Thyroid gland (tissue), 4 donors: Measurements from ENCODE around the gene TXNL4A. TPM values are rescaled to one million over a fixed set of nuclear protein-coding genes. Genes with fewer than 3 reads are reported as not detected.
A peak's percentile ranks its signal among the peaks of the same experiment; 100 is the strongest.
"Not testable (repeated sequence)": the region's sequence is repeated elsewhere in the genome, so short reads cannot be mapped to it uniquely, and the experiment has no call there.

Source experiments
- DNase-seq, 2 donors: peaks; one replicate each; pipeline ENCODE4 v3.0.0-alpha.2; 2019
- H3K27ac ChIP-seq, 3 donors: fragments of 200-600 bp; sonication (generic); 1 replicate in 2 of 3; 2 replicates in 1 of 3; pipeline ENCODE4 v1.5.1; 2016 to 2019; ENCODE audit warnings: mild to moderate bottlenecking in 1 of 3, moderate library complexity in 1 of 3
- H3K27me3 ChIP-seq: fragments of 200-600 bp; sonication (generic); one replicate; pipeline ENCODE4 v1.5.1; 2019
- H3K36me3 ChIP-seq, 2 donors: fragments of 200-600 bp; sonication (generic); one replicate each; pipeline ENCODE4 v1.5.1; 2016 to 2019
- H3K4me1 ChIP-seq, 2 donors: fragments of 200-600 bp; sonication (generic); one replicate each; pipeline ENCODE4 v1.5.1; 2017 to 2019
- H3K4me3 ChIP-seq, 3 donors: fragments of 200-600 bp; sonication (generic); replicated peaks in 1 of 3; 1 replicate in 2 of 3; 2 replicates in 1 of 3; pipeline ENCODE4 v1.5.1; 2016; ENCODE audit warnings: mild to moderate bottlenecking in 1 of 3
- H3K9me3 ChIP-seq: fragments of 200-600 bp; sonication (generic); one replicate; pipeline ENCODE4 v1.5.1; 2017
- POLR2A ChIP-seq, 2 donors: fragments of 450-650 bp; IDR thresholded peaks; one replicate each; pipeline ENCODE4 v1.6.1; 2017; ENCODE audit warnings: antibody characterized with exemption in 2 of 2, mild to moderate bottlenecking in 2 of 2, moderate library complexity in 1 of 2
- WGBS, 2 donors: methylation state at CpG; one replicate each; pipeline ENCODE4 v1.1.5; 2017; 5-methylcytosine and 5-hydroxymethylcytosine counted together
- intact Hi-C: fragments of 100-400 bp; cut with DNase I; formaldehyde crosslinking; loops from one replicate; pipeline ENCODE4 v1.15.1; 2023
- total RNA-seq, 4 donors: library from RNA; depleted of rRNA; stranded (reverse); fragments of >200 nt; gene quantifications; one replicate each; pipeline ENCODE4 v1.2.3, GENCODE V29; 2016
- TF ChIP-seq, protein P1 (sequence below), 6 experiments: fragments of 200-600 bp in 3 of 6; fragments of 450-650 bp in 3 of 6; sonication (generic) in 3 of 6; IDR thresholded peaks; one replicate each; pipeline ENCODE4 v1.5.1; 2016 to 2019; ENCODE audit warnings: antibody characterized with exemption in 6 of 6, mild to moderate bottlenecking in 2 of 6, inconsistent platforms in 1 of 6, moderate library complexity in 1 of 6

TXNL4A gene
- total RNA-seq, 4 donors from 2014 or later: 22.9 to 37.4 (median 30.2) TPM

DNA sequence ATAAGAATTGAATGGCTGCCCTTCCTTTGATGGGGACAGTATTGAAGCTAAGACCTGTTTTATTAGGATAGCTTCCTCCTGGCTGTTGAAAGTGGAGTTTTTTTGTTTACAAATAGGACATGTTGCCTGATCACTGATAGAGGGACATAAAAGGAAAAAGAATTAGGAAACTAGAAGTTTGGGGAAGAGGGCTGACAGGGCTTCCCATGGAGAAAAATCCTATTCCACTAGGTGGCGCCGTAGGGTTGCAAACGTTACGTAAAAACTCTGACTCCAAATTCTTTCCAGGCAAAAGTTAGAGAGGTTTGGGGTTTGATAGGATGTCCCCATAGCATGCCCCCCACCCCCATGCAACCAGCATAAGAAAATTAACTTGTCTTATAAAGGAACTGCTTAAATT, 34.8 kb upstream of the TXNL4A start:
- TF ChIP-seq, protein P1, sequence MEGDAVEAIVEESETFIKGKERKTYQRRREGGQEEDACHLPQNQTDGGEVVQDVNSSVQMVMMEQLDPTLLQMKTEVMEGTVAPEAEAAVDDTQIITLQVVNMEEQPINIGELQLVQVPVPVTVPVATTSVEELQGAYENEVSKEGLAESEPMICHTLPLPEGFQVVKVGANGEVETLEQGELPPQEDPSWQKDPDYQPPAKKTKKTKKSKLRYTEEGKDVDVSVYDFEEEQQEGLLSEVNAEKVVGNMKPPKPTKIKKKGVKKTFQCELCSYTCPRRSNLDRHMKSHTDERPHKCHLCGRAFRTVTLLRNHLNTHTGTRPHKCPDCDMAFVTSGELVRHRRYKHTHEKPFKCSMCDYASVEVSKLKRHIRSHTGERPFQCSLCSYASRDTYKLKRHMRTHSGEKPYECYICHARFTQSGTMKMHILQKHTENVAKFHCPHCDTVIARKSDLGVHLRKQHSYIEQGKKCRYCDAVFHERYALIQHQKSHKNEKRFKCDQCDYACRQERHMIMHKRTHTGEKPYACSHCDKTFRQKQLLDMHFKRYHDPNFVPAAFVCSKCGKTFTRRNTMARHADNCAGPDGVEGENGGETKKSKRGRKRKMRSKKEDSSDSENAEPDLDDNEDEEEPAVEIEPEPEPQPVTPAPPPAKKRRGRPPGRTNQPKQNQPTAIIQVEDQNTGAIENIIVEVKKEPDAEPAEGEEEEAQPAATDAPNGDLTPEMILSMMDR (IDR thresholded peaks at IDR 0.05): no peak
- TF ChIP-seq POLR2A (IDR thresholded peaks at IDR 0.05): no peak

DNA sequence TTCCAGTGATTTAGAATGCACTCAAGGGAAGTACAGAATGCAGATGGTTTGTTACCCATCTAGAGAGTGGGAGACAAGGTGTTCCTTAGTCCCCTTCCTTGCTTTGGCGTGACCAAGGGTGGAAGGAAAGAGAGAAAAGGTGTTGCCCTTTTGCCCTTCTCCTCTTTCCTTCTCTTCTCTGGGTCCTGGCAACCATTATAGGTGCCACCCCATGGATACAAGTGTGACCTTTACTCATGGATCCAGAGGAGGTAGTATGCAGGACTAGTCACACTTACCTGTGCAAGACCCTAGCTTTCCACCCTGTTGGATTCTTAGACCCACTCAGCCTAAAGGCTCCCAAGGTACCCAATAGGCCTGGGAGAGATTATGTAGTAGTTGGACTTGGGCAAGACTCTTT, 34.2 kb upstream of the TXNL4A start:
- intact Hi-C loops: no loop called here
- no peak overlapping the region for H3K27ac ChIP-seq
- no peaks in the 10 kb centered on the region for H3K4me1 ChIP-seq
- no peaks in the 10 kb centered on the region for H3K9me3 ChIP-seq
- no peaks in the 10 kb centered on the region for H3K36me3 ChIP-seq
- WGBS, 2 donors: 21 to 25% methylated on average over 1 of the region's 1 CpG
- TF ChIP-seq, protein P1 (IDR thresholded peaks at IDR 0.05): no peak
- TF ChIP-seq POLR2A (IDR thresholded peaks at IDR 0.05): no peak
- no peak overlapping the region for H3K4me3 ChIP-seq
- DNase-seq: no peak
- H3K27me3 ChIP-seq: no peaks in the 10 kb centered on the region

More for the DNA sequence above, 34.8 kb upstream of the TXNL4A start:
- no peak overlapping the region for H3K4me3 ChIP-seq
- no peaks in the 10 kb centered on the region for H3K9me3 ChIP-seq
- H3K36me3 ChIP-seq: no peaks in the 10 kb centered on the region
- no peak overlapping the region for H3K27ac ChIP-seq
- DNase-seq: no peak
- no peaks in the 10 kb centered on the region for H3K27me3 ChIP-seq
- H3K4me1 ChIP-seq: no peaks in the 10 kb centered on the region
- WGBS, 2 donors: 42 to 55% methylated on average over 4 of the region's 4 CpGs
- intact Hi-C loops: no loop called here

DNA sequence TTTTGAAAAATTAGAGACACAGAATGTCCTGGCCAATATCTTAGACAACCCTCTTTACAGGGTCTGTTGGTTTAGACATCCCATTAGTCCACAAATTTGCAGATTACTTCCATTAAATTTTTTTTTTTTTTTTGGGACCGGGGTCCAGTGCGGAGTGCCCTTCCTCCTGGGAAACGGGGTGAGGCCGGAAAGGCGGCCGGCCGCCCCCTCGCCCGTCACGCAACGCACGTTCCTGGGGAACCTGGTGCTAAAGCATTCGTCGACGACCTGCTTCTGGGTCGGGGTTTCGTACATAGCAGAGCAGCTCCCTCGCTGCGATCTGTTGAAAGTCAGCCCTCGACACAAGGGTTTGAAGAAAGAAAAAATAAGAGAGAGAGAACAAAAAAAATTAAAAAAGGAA, 24.4 kb upstream of the TXNL4A start:
- H3K27me3 ChIP-seq: no peaks in the 10 kb centered on the region
- H3K27ac ChIP-seq: no peak overlapping the region
- no peak for DNase-seq
- 98% methylated on average over 20 of the region's 20 CpGs for WGBS, 2 donors
- no peak overlapping the region for H3K4me3 ChIP-seq
- TF ChIP-seq, protein P1 (IDR thresholded peaks at IDR 0.05): no peak
- no peak for TF ChIP-seq POLR2A (IDR thresholded peaks at IDR 0.05)
- no peaks in the 10 kb centered on the region for H3K4me1 ChIP-seq
- intact Hi-C loops: no loop called here
- H3K9me3 ChIP-seq: no peaks in the 10 kb centered on the region
- H3K36me3 ChIP-seq: no peaks in the 10 kb centered on the region

DNA sequence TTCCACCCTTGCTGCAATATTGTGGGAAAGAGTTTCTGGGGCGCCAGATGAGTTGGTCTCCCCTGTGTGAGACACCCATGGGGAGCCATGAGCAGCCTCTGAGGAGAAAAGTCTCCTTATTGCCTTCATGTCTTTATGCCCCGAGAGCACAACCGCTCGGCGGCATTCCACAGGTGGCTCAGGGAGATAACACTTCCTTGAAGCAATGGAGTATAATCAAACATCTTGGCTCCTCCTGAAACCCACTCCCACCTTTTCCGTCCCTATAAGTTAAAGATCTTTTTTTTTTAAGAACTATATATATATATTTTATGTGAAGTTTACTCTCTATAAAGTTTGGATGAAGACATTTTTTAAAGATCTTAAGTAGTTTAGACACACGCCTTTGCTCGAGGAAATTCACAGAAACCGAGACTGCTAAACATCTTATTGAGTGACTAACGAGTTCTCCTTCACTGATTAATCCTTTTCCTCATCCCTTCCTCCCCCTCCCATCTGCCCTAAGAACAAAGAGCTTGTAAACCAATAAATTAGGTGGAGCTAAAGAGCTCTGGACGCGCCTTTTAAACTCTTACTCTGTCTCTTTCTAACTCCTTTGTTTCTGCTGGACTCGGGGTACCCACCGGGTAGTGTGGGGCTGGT, 23.3 kb upstream of the TXNL4A start:
- WGBS, 2 donors: 88 to 92% methylated on average over 14 of the region's 14 CpGs
- DNase-seq, intact Hi-C loops, H3K4me1 ChIP-seq, H3K27ac ChIP-seq, H3K27me3 ChIP-seq, H3K4me3 ChIP-seq, H3K36me3 ChIP-seq, H3K9me3 ChIP-seq: not testable (repeated sequence)

DNA sequence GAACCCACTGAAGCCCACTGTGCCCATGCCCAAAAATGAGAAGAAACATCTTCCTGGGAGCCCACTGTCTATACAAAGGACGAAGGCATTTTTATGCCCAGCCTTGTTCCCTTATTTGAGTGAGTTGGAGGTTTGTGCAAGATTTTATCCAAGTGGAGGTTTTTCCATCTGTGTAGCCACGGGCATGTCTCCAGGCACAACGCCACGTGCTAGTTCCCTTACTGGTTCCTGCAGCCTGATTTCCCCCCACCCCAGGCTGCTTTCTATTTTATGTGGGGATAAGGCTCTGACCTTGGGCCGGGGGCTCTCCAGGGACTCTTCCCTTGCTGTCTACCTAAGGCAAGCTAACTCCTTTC, 22.2 kb upstream of the TXNL4A start:
- WGBS, 2 donors: 77 to 93% methylated on average over 5 of the region's 5 CpGs
- Histone ChIP-seq H3K27ac (no peak overlapping the region), H3K4me1 (no peaks in the 10 kb centered on the region), H3K4me3 (no peak overlapping the region), H3K27me3 (no peaks in the 10 kb centered on the region), H3K36me3 (no peaks in the 10 kb centered on the region), H3K9me3 (no peaks in the 10 kb centered on the region)
- DNase-seq: peak in 1 of 2 donors; percentile 5
- TF ChIP-seq POLR2A (IDR thresholded peaks at IDR 0.05): no peak
- TF ChIP-seq, protein P1 (IDR thresholded peaks at IDR 0.05): no peak
- intact Hi-C loops: no loop called here
